Esophagus squamous epithelium (tissue), 4 donors: ENCODE results near the gene CLOCK.

Experiments used
- CTCF ChIP-seq, 6 experiments: fragments of 450-650 bp in 4 of 6; fragments of 200-600 bp in 2 of 6; sonication (generic) in 2 of 6; IDR thresholded peaks; one replicate each; pipeline ENCODE4 v1.5.1; 2016 to 2019; ENCODE audit warnings: antibody characterized with exemption in 6 of 6, mild to moderate bottlenecking in 4 of 6, moderate library complexity in 4 of 6
- POLR2A ChIP-seq, 4 donors: fragments of 450-650 bp; IDR thresholded peaks; one replicate each; pipeline ENCODE4 v1.6.1; 2017; ENCODE audit warnings: antibody characterized with exemption in 4 of 4, mild to moderate bottlenecking in 4 of 4, moderate library complexity in 3 of 4

GRCh38 chr4:55398966-55399365, 147.7 kb downstream of the CLOCK start:
- TF ChIP-seq POLR2A (IDR thresholded peaks at IDR 0.05) (no peak), CTCF (IDR thresholded peaks at IDR 0.05) (no peak)
